GM13977 (cell line): ENCODE results near the gene TINAG.
A peak's percentile ranks its signal among the peaks of the same experiment; 100 is the strongest.

Experiments used
- DNase-seq: peaks from one replicate; pipeline ENCODE4 v3.0.0; 2012; ENCODE audit warnings: low spot score
- CTCF ChIP-seq: IDR thresholded peaks from 2 replicates; pipeline ENCODE4 v1.5.1; 2012; ENCODE audit warnings: mild to moderate bottlenecking, control low read depth; ENCODE audit not compliant: insufficient read depth; ENCODE audit errors: extremely low read depth, missing control alignments
- in situ Hi-C: fragments of 300-500 bp; cut with MboI; formaldehyde crosslinking; loops from one replicate; pipeline ENCODE4 v1.12.0; 2022; ENCODE audit warnings: low sequenced_read_pairs, low pct_unique_long_range_greater_than_20kb, mixed read lengths, inconsistent platforms; ENCODE audit not compliant: unreplicated experiment

TINAG gene

GRCh38 chr6:54288474-54288873 is 19.8 kb upstream of the TINAG start:
- DNase-seq = no peak
- TF ChIP-seq CTCF = no peak
- in situ Hi-C loops = no loop called here

GRCh38 chr6:54289426-54289825 is 18.8 kb upstream of the TINAG start:
- TF ChIP-seq CTCF = no peak
- in situ Hi-C loops = no loop called here
- DNase-seq = no peak

GRCh38 chr6:54291146-54291545 is 17.1 kb upstream of the TINAG start:
- TF ChIP-seq CTCF = no peak
- no peak for DNase-seq
- in situ Hi-C loops = no loop called here

GRCh38 chr6:54291738-54292137 is 16.5 kb upstream of the TINAG start:
- peak; percentile 9 for DNase-seq
- in situ Hi-C loops = no loop called here
- TF ChIP-seq CTCF = no peak

GRCh38 chr6:54294965-54295532 is 13.2 kb upstream of the TINAG start:
- in situ Hi-C loops = no loop called here
- TF ChIP-seq CTCF = no peak
- no peak for DNase-seq

- no peak for DNase-seq
- in situ Hi-C loops = no loop called here
- TF ChIP-seq CTCF = no peak
These were observed 8.5 kb upstream of the TINAG start for GRCh38 chr6:54299542-54300269.
